ENCODE results near the gene MYO10.

DNA sequence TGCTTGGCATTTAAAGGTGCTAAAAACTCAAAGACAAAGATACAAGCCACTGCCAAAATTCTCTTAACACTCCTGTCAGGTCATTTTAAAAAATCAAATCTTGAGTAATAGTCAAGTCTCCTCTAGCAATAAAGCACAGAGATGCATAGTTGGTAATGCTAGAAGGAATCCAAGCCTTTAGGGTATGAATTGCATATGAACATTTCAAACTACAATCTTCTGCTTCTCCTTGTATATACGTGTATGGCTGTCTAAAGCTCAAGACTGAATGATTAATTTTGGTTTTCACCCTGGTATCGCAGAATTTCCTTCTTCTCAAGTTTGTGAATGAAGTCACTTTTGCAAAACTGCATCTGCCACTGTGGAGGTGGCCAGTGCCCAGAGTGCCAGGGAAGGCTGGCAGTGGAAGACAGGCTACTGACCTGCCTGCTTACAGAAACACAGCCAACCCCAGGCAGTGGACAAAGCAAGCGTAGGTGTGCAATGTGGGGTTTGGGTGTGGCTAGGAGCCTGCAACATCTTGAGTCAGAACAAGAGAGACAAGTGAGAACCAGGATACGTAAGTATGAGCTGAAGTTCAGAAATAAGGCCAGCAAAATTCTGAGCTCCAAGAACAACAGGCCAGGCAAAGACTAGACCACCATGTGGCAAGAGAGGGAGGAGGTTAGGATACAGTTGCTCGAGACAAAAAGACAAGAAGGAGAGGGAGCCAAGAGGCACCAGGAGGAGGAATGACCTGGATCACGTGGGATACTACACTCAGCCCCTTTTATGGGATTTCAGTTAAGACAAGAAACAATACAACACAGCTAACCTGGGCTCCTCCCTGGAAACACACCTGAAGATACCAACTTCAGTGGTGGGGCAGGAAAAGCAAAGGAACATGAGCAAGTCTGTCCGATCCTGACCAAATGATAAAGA is 22.6 kb downstream of the MYO10 start:
- TF ChIP-seq, protein P1, sequence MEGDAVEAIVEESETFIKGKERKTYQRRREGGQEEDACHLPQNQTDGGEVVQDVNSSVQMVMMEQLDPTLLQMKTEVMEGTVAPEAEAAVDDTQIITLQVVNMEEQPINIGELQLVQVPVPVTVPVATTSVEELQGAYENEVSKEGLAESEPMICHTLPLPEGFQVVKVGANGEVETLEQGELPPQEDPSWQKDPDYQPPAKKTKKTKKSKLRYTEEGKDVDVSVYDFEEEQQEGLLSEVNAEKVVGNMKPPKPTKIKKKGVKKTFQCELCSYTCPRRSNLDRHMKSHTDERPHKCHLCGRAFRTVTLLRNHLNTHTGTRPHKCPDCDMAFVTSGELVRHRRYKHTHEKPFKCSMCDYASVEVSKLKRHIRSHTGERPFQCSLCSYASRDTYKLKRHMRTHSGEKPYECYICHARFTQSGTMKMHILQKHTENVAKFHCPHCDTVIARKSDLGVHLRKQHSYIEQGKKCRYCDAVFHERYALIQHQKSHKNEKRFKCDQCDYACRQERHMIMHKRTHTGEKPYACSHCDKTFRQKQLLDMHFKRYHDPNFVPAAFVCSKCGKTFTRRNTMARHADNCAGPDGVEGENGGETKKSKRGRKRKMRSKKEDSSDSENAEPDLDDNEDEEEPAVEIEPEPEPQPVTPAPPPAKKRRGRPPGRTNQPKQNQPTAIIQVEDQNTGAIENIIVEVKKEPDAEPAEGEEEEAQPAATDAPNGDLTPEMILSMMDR (conservative IDR thresholded peaks at IDR 0.05), result no peak
- TF ChIP-seq ZFX (IDR thresholded peaks at IDR 0.05), result no peak

Data from C4-2B (cell line).